ENCODE data around the gene TAF9B. TPM values are rescaled to one million over a fixed set of nuclear protein-coding genes. Genes with fewer than 3 reads are reported as not detected.

TAF9B gene
- total and polyA plus RNA-seq, 4 donors, result 11.4 to 19.0 (median 14.9) TPM

- ATAC-seq (ENCODE audit: low FRiP score) (no peak), DNase-seq (no peak)
- intact Hi-C loops (cut with DNase I), result no loop called here
- no peaks in the 10 kb centered on the region for H3K27me3 ChIP-seq (ENCODE audit: control insufficient read depth in 1 of 2, insufficient read depth in 2 of 2, low read length in 1 of 2)
- no peak overlapping the region for H3K27ac ChIP-seq (ENCODE audit: low read depth in 1 of 2, low read length in 2 of 2)
- H3K4me1 ChIP-seq (ENCODE audit: control insufficient read depth in 1 of 2, insufficient read depth in 2 of 2, low read length in 2 of 2), result no peaks in the 10 kb centered on the region
- peaks cover 0 to 2% of the 10 kb centered on the region in 2 donors for H3K36me3 ChIP-seq (ENCODE audit: control insufficient read depth in 1 of 2, insufficient read depth in 2 of 2, low read length in 1 of 2)
- 67 to 72% methylated on average over 2 of the region's 2 CpGs for WGBS, 2 donors
- no peaks in the 10 kb centered on the region for H3K9me3 ChIP-seq (ENCODE audit: control insufficient read depth, low read length)
- H3K4me3 ChIP-seq (ENCODE audit: low read length in 2 of 2), result no peak overlapping the region
Observed at GRCh38 chrX:78124307-78124706, 15.1 kb downstream of the TAF9B start.

- peaks cover 0 to 2% of the 10 kb centered on the region in 2 donors for H3K36me3 ChIP-seq (ENCODE audit: control insufficient read depth in 1 of 2, insufficient read depth in 2 of 2, low read length in 1 of 2)
- H3K4me3 ChIP-seq (ENCODE audit: low read length in 2 of 2), result no peak overlapping the region
- ATAC-seq (ENCODE audit: low FRiP score), result no peak
- no peaks in the 10 kb centered on the region for H3K4me1 ChIP-seq (ENCODE audit: control insufficient read depth in 1 of 2, insufficient read depth in 2 of 2, low read length in 2 of 2)
- DNase-seq, result no peak
- no peaks in the 10 kb centered on the region for H3K9me3 ChIP-seq (ENCODE audit: control insufficient read depth, low read length)
- H3K27ac ChIP-seq (ENCODE audit: low read depth in 1 of 2, low read length in 2 of 2), result no peak overlapping the region
- no peaks in the 10 kb centered on the region for H3K27me3 ChIP-seq (ENCODE audit: control insufficient read depth in 1 of 2, insufficient read depth in 2 of 2, low read length in 1 of 2)
- intact Hi-C loops (cut with DNase I), result no loop called here
Observed at GRCh38 chrX:78123190-78123589, 16.3 kb downstream of the TAF9B start.

DNA sequence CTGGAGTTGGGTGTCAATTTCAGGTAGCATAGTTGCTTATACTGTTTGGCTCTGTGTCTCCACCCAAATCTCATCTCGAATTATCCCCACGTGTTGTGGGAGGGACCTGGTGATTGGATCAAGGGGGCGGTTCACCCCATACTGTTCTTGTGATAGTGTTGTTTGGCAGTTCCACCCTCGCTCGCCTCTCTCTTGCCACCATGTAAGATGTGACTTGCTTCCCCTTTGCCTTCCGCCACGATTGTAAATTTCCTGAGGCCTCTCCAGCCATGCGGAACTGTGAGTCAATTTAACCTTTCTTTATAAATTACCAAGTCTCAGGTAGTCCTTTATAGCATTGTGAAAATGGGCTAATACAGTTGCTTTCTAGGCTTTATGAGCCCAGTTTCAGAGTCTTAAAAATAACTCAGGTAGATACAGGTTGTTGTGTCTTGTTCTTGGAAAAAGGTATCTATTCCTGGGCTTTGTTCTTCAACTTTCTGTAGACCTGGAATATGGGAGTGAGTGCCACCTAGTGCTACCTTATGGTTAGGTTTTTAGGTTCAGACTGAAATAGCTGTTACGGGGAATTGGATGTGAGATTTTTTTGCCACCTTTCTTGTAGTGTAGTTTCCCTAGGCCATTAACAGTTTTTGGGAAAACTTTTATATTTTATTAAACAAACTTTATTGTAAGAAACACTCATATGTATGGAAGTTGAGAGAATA lies 19.8 kb downstream of the TAF9B start:
- peaks cover 0 to 3% of the 10 kb centered on the region in 2 donors for H3K36me3 ChIP-seq (ENCODE audit: control insufficient read depth in 1 of 2, insufficient read depth in 2 of 2, low read length in 1 of 2)
- H3K27me3 ChIP-seq (ENCODE audit: control insufficient read depth in 1 of 2, insufficient read depth in 2 of 2, low read length in 1 of 2), result no peaks in the 10 kb centered on the region
- no peak overlapping the region for H3K4me3 ChIP-seq (ENCODE audit: low read length in 2 of 2)
- DNase-seq (no peak), ATAC-seq (ENCODE audit: low FRiP score) (no peak)
- H3K9me3 ChIP-seq (ENCODE audit: control insufficient read depth, low read length), result no peaks in the 10 kb centered on the region
- H3K27ac ChIP-seq (ENCODE audit: low read depth in 1 of 2, low read length in 2 of 2), result no peak overlapping the region
- 70 to 73% methylated on average over 9 of the region's 9 CpGs for WGBS, 2 donors
- intact Hi-C loops (cut with DNase I), result no loop called here
- H3K4me1 ChIP-seq (ENCODE audit: control insufficient read depth in 1 of 2, insufficient read depth in 2 of 2, low read length in 2 of 2), result no peaks in the 10 kb centered on the region

DNA sequence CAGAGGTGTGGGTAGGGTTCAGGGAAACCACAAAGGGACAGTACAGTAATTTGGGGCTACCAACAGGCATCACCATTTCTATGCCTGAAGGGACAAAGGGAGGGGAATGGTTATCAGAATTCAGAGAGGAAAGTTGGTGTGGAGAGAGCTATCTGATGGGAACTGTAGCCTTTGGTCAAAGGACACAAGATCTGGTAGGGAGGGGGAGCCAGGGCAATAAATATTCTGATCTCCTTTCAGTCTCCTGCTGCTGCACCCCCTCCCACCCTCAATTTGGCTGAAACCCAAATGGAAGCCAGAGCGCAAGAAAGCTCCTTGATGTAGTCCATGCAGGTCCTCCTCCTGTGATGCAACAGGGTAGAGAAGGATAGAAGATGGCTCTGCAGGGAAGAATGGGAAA lies 20.8 kb downstream of the TAF9B start:
- H3K27ac ChIP-seq (ENCODE audit: low read depth in 1 of 2, low read length in 2 of 2), result no peak overlapping the region
- no peaks in the 10 kb centered on the region for H3K9me3 ChIP-seq (ENCODE audit: control insufficient read depth, low read length)
- H3K4me1 ChIP-seq (ENCODE audit: control insufficient read depth in 1 of 2, insufficient read depth in 2 of 2, low read length in 2 of 2), result no peaks in the 10 kb centered on the region
- intact Hi-C loops (cut with DNase I), result no loop called here
- no peaks in the 10 kb centered on the region for H3K27me3 ChIP-seq (ENCODE audit: control insufficient read depth in 1 of 2, insufficient read depth in 2 of 2, low read length in 1 of 2)
- H3K4me3 ChIP-seq (ENCODE audit: low read length in 2 of 2), result no peak overlapping the region
- 92 to 96% methylated on average over 1 of the region's 1 CpG for WGBS, 2 donors
- no peak for DNase-seq
- peaks cover 0 to 5% of the 10 kb centered on the region in 2 donors for H3K36me3 ChIP-seq (ENCODE audit: control insufficient read depth in 1 of 2, insufficient read depth in 2 of 2, low read length in 1 of 2)
- ATAC-seq (ENCODE audit: low FRiP score), result no peak

- 59 to 74% methylated on average over 2 of the region's 2 CpGs for WGBS, 2 donors
- peaks cover 0 to 5% of the 10 kb centered on the region in 2 donors for H3K36me3 ChIP-seq (ENCODE audit: control insufficient read depth in 1 of 2, insufficient read depth in 2 of 2, low read length in 1 of 2)
- H3K4me3 ChIP-seq (ENCODE audit: low read length in 2 of 2), result no peak overlapping the region
- ATAC-seq (ENCODE audit: low FRiP score) (no peak), DNase-seq (no peak)
- intact Hi-C loops (cut with DNase I), result no loop called here
- no peaks in the 10 kb centered on the region for H3K27me3 ChIP-seq (ENCODE audit: control insufficient read depth in 1 of 2, insufficient read depth in 2 of 2, low read length in 1 of 2)
- H3K27ac ChIP-seq (ENCODE audit: low read depth in 1 of 2, low read length in 2 of 2), result no peak overlapping the region
- H3K9me3 ChIP-seq (ENCODE audit: control insufficient read depth, low read length), result no peaks in the 10 kb centered on the region
- H3K4me1 ChIP-seq (ENCODE audit: control insufficient read depth in 1 of 2, insufficient read depth in 2 of 2, low read length in 2 of 2), result no peaks in the 10 kb centered on the region
Observed at GRCh38 chrX:78116766-78117165, 22.7 kb downstream of the TAF9B start.

GRCh38 chrX:78116365-78116764 lies 23.1 kb downstream of the TAF9B start:
- intact Hi-C loops (cut with DNase I), result no loop called here
- Histone ChIP-seq H3K27me3 (ENCODE audit: control insufficient read depth in 1 of 2, insufficient read depth in 2 of 2, low read length in 1 of 2) (no peaks in the 10 kb centered on the region), H3K4me1 (ENCODE audit: control insufficient read depth in 1 of 2, insufficient read depth in 2 of 2, low read length in 2 of 2) (no peaks in the 10 kb centered on the region), H3K36me3 (ENCODE audit: control insufficient read depth in 1 of 2, insufficient read depth in 2 of 2, low read length in 1 of 2) (peaks cover 0 to 5% of the 10 kb centered on the region in 2 donors), H3K9me3 (ENCODE audit: control insufficient read depth, low read length) (no peaks in the 10 kb centered on the region), H3K4me3 (ENCODE audit: low read length in 2 of 2) (no peak overlapping the region), H3K27ac (ENCODE audit: low read depth in 1 of 2, low read length in 2 of 2) (no peak overlapping the region)
- DNase-seq (no peak), ATAC-seq (ENCODE audit: low FRiP score) (no peak)

DNA sequence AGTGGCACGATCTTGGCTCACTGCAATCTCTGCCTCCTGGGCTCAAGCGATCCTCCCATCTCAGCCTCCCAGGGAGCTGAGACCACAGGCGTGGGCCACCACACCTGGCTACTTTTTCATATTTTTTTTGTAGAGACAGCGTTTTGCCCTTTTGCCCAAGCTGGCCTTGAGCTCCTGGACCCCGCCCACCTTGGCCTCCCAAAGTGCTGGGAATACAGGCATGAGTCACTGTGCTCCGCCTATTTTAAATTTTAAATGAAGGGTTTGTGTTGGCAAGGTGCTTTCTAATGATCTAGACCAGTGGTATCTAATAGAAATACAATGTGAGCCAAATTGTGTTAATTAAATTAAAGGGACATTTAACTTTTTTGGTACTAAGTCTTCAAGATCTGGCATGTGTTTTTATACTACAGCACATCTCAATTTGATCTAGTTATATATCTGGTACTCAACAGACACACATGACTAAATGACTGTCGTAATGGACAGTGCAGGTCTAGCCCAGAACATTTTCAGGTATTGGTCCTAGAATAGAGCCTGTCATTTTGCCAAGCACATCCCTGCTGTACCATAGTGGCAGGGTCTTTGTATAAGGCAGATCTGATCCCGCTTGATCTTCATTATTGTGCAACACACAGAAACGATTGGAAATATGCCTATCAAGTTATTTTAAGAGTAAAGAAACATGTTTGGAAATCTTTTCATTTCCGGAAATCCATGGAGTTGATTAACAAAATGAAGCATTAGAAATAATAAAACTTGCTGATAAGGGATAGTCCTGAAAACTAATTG lies 28.1 kb downstream of the TAF9B start:
- ATAC-seq (ENCODE audit: low FRiP score) (no peak), DNase-seq (no peak)
- Histone ChIP-seq H3K9me3 (ENCODE audit: control insufficient read depth, low read length) (no peaks in the 10 kb centered on the region), H3K4me3 (ENCODE audit: low read length in 2 of 2) (no peak overlapping the region), H3K36me3 (ENCODE audit: control insufficient read depth in 1 of 2, insufficient read depth in 2 of 2, low read length in 1 of 2) (peaks cover 0 to 4% of the 10 kb centered on the region in 2 donors), H3K4me1 (ENCODE audit: control insufficient read depth in 1 of 2, insufficient read depth in 2 of 2, low read length in 2 of 2) (peaks cover 0 to 1% of the 10 kb centered on the region in 2 donors), H3K27ac (ENCODE audit: low read depth in 1 of 2, low read length in 2 of 2) (no peak overlapping the region), H3K27me3 (ENCODE audit: control insufficient read depth in 1 of 2, insufficient read depth in 2 of 2, low read length in 1 of 2) (no peaks in the 10 kb centered on the region)
- intact Hi-C loops (cut with DNase I), result no loop called here
- 77 to 84% methylated on average over 10 of the region's 10 CpGs for WGBS, 2 donors

- Histone ChIP-seq H3K27me3 (ENCODE audit: control insufficient read depth in 1 of 2, insufficient read depth in 2 of 2, low read length in 1 of 2) (no peaks in the 10 kb centered on the region), H3K27ac (ENCODE audit: low read depth in 1 of 2, low read length in 2 of 2) (no peak overlapping the region), H3K4me3 (ENCODE audit: low read length in 2 of 2) (no peak overlapping the region), H3K4me1 (ENCODE audit: control insufficient read depth in 1 of 2, insufficient read depth in 2 of 2, low read length in 2 of 2) (peaks cover 0 to 1% of the 10 kb centered on the region in 2 donors), H3K36me3 (ENCODE audit: control insufficient read depth in 1 of 2, insufficient read depth in 2 of 2, low read length in 1 of 2) (peaks cover 0 to 3% of the 10 kb centered on the region in 2 donors), H3K9me3 (ENCODE audit: control insufficient read depth, low read length) (no peaks in the 10 kb centered on the region)
- 85 to 89% methylated on average over 2 of the region's 2 CpGs for WGBS, 2 donors
- ATAC-seq (ENCODE audit: low FRiP score), result no peak
- intact Hi-C loops (cut with DNase I), result loop anchor here in 1 of 2 donors (10.0 kb wide), 1 partner anchor 195 kb away; the partner anchor contains the start of gene ATP7A
- no peak for DNase-seq
Observed at GRCh38 chrX:78109458-78109857, 30.0 kb downstream of the TAF9B start.

- Histone ChIP-seq H3K27ac (ENCODE audit: low read depth in 1 of 2, low read length in 2 of 2) (no peak overlapping the region), H3K4me1 (ENCODE audit: control insufficient read depth in 1 of 2, insufficient read depth in 2 of 2, low read length in 2 of 2) (peaks cover 0 to 1% of the 10 kb centered on the region in 2 donors), H3K27me3 (ENCODE audit: control insufficient read depth in 1 of 2, insufficient read depth in 2 of 2, low read length in 1 of 2) (no peaks in the 10 kb centered on the region), H3K9me3 (ENCODE audit: control insufficient read depth, low read length) (no peaks in the 10 kb centered on the region), H3K4me3 (ENCODE audit: low read length in 2 of 2) (no peak overlapping the region), H3K36me3 (ENCODE audit: control insufficient read depth in 1 of 2, insufficient read depth in 2 of 2, low read length in 1 of 2) (no peaks in the 10 kb centered on the region)
- WGBS, 2 donors, result 87 to 95% methylated on average over 1 of the region's 1 CpG
- intact Hi-C loops (cut with DNase I), result loop anchor here in 1 of 2 donors (10.0 kb wide), 1 partner anchor 192 kb away; the partner anchor contains the start of gene ATP7A
- DNase-seq (no peak), ATAC-seq (ENCODE audit: low FRiP score) (no peak)
Observed at GRCh38 chrX:78106651-78106986, 32.8 kb downstream of the TAF9B start.
